Measurements from ENCODE around the gene CAVIN4. TPM values are rescaled to one million over a fixed set of nuclear protein-coding genes. Genes with fewer than 3 reads are reported as not detected.
A peak's percentile ranks its signal among the peaks of the same experiment; 100 is the strongest.

CAVIN4 gene
- total RNA-seq, 2 experiments from 2014 or later: 0.15 to 0.18 TPM

- peaks cover 20% of the 10 kb centered on the region for H3K4me1 Mint-ChIP-seq
- CTCF ChIA-PET: no interaction called here
These were observed 19.4 kb downstream of the CAVIN4 start for GRCh38 chr9:100597236-100597635.

GRCh38 chr9:100598641-100599145 lies 20.8 kb downstream of the CAVIN4 start:
- Mint-ChIP-seq H3K27me3 (peaks cover 15% of the 10 kb centered on the region), H3K27ac (no peak overlapping the region), H3K4me1 (peaks cover 20% of the 10 kb centered on the region), H3K36me3 (ENCODE audit: low read depth) (no peaks in the 10 kb centered on the region), H3K4me3 (peak overlapping the region; percentile 73), H3K9me3 (no peaks in the 10 kb centered on the region)
- ChIA-PET POLR2A (no interaction called here), CTCF (interaction anchor here (0.7 to 1.3 kb wide), 4 partner anchors 10 to 179 kb away, joined by 3 to 5 read pairs (median 3); partner anchors contain the start of gene TMEFF1)
- peak; percentile 77 for DNase-seq

More at GRCh38 chr9:100597236-100597635, 19.4 kb downstream of the CAVIN4 start:
- POLR2A ChIA-PET: no interaction called here
- Mint-ChIP-seq H3K9me3 (no peaks in the 10 kb centered on the region), H3K36me3 (ENCODE audit: low read depth) (no peaks in the 10 kb centered on the region), H3K27ac (no peak overlapping the region), H3K27me3 (peaks cover 15% of the 10 kb centered on the region), H3K4me3 (no peak overlapping the region)
- no peak for DNase-seq

- no peak for DNase-seq
- Mint-ChIP-seq H3K27ac (no peak overlapping the region), H3K27me3 (peaks cover 15% of the 10 kb centered on the region), H3K4me1 (peaks cover 19% of the 10 kb centered on the region), H3K9me3 (no peaks in the 10 kb centered on the region), H3K4me3 (no peak overlapping the region), H3K36me3 (ENCODE audit: low read depth) (no peaks in the 10 kb centered on the region)
- CTCF ChIA-PET: interaction anchor here (1.2 to 3.7 kb wide), 6 partner anchors 11 to 710 kb away, joined by 3 to 26 read pairs (median 7); partner anchors contain the start of gene CAVIN4
- POLR2A ChIA-PET: no interaction called here
These were observed 22.7 kb downstream of the CAVIN4 start for GRCh38 chr9:100600521-100601079.

- Mint-ChIP-seq H3K27me3 (peaks cover 11% of the 10 kb centered on the region), H3K4me1 (peaks cover 19% of the 10 kb centered on the region), H3K27ac (no peak overlapping the region), H3K4me3 (no peak overlapping the region), H3K9me3 (no peaks in the 10 kb centered on the region), H3K36me3 (ENCODE audit: low read depth) (no peaks in the 10 kb centered on the region)
- ChIA-PET CTCF (interaction anchor here (0.8 to 3.7 kb wide), 9 partner anchors 12 to 1254 kb away, joined by 3 to 26 read pairs (median 4); partner anchors contain the start of genes CAVIN4 and TEX10), POLR2A (no interaction called here)
- peak; percentile 56 for DNase-seq
These were observed 23.3 kb downstream of the CAVIN4 start for GRCh38 chr9:100601216-100601615.

GRCh38 chr9:100602342-100602801 lies 24.5 kb downstream of the CAVIN4 start:
- H3K9me3 Mint-ChIP-seq: no peaks in the 10 kb centered on the region
- ChIA-PET POLR2A (no interaction called here), CTCF (interaction anchor here (0.6 to 3.7 kb wide), 7 partner anchors 13 to 801 kb away, joined by 3 to 26 read pairs (median 4); partner anchors contain the start of genes CAVIN4 and TEX10)

GRCh38 chr9:100605405-100605804 lies 27.5 kb downstream of the CAVIN4 start:
- Mint-ChIP-seq H3K27ac (no peak overlapping the region), H3K27me3 (no peaks in the 10 kb centered on the region), H3K4me1 (no peaks in the 10 kb centered on the region), H3K36me3 (ENCODE audit: low read depth) (no peaks in the 10 kb centered on the region), H3K9me3 (no peaks in the 10 kb centered on the region), H3K4me3 (no peak overlapping the region)
- POLR2A ChIA-PET: no interaction called here
- DNase-seq: no peak
- CTCF ChIA-PET: no interaction called here

More at GRCh38 chr9:100602342-100602801, 24.5 kb downstream of the CAVIN4 start:
- Mint-ChIP-seq H3K4me1 (peaks cover 19% of the 10 kb centered on the region), H3K36me3 (ENCODE audit: low read depth) (no peaks in the 10 kb centered on the region), H3K4me3 (no peak overlapping the region), H3K27ac (no peak overlapping the region), H3K27me3 (peaks cover 9% of the 10 kb centered on the region)
- DNase-seq: no peak

- H3K27ac Mint-ChIP-seq: no peak overlapping the region
- ChIA-PET POLR2A (no interaction called here), CTCF (no interaction called here)
These were observed 41.3 kb downstream of the CAVIN4 start for GRCh38 chr9:100619194-100619593.

GRCh38 chr9:100619665-100620064 lies 41.8 kb downstream of the CAVIN4 start:
- no peaks in the 10 kb centered on the region for H3K36me3 Mint-ChIP-seq (ENCODE audit: low read depth)
- DNase-seq: no peak
- POLR2A ChIA-PET: no interaction called here
- CTCF ChIA-PET: no interaction called here
- H3K27ac Mint-ChIP-seq: no peak overlapping the region
- H3K9me3 Mint-ChIP-seq: peaks cover 7% of the 10 kb centered on the region
- H3K4me3 Mint-ChIP-seq: no peak overlapping the region
- no peaks in the 10 kb centered on the region for H3K4me1 Mint-ChIP-seq
- peaks cover 3% of the 10 kb centered on the region for H3K27me3 Mint-ChIP-seq

More at GRCh38 chr9:100619194-100619593, 41.3 kb downstream of the CAVIN4 start:
- DNase-seq: no peak
- no peaks in the 10 kb centered on the region for H3K36me3 Mint-ChIP-seq (ENCODE audit: low read depth)
- no peak overlapping the region for H3K4me3 Mint-ChIP-seq
- H3K9me3 Mint-ChIP-seq: peaks cover 7% of the 10 kb centered on the region
- H3K27me3 Mint-ChIP-seq: peaks cover 3% of the 10 kb centered on the region
- H3K4me1 Mint-ChIP-seq: no peaks in the 10 kb centered on the region

GRCh38 chr9:100623969-100624368 lies 46.1 kb downstream of the CAVIN4 start:
- CTCF ChIA-PET: no interaction called here

GRCh38 chr9:100626949-100627348 lies 49.1 kb downstream of the CAVIN4 start:
- Mint-ChIP-seq H3K4me3 (no peak overlapping the region), H3K9me3 (peaks cover 2% of the 10 kb centered on the region), H3K4me1 (no peaks in the 10 kb centered on the region), H3K27me3 (peaks cover 4% of the 10 kb centered on the region), H3K27ac (no peak overlapping the region), H3K36me3 (ENCODE audit: low read depth) (no peaks in the 10 kb centered on the region)
- DNase-seq: no peak
- POLR2A ChIA-PET: no interaction called here
- CTCF ChIA-PET: no interaction called here

More at GRCh38 chr9:100623969-100624368, 46.1 kb downstream of the CAVIN4 start:
- H3K27ac Mint-ChIP-seq: no peak overlapping the region
- POLR2A ChIA-PET: no interaction called here
- no peaks in the 10 kb centered on the region for H3K4me1 Mint-ChIP-seq
- H3K9me3 Mint-ChIP-seq: peaks cover 2% of the 10 kb centered on the region
- no peak for DNase-seq
- no peaks in the 10 kb centered on the region for H3K36me3 Mint-ChIP-seq (ENCODE audit: low read depth)
- H3K4me3 Mint-ChIP-seq: no peak overlapping the region
- H3K27me3 Mint-ChIP-seq: no peaks in the 10 kb centered on the region

- no peaks in the 10 kb centered on the region for H3K4me1 Mint-ChIP-seq
- H3K9me3 Mint-ChIP-seq: no peaks in the 10 kb centered on the region
- no peak overlapping the region for H3K27ac Mint-ChIP-seq
- no peak for DNase-seq
- H3K27me3 Mint-ChIP-seq: peaks cover 6% of the 10 kb centered on the region
- H3K36me3 Mint-ChIP-seq (ENCODE audit: low read depth): no peaks in the 10 kb centered on the region
- no peak overlapping the region for H3K4me3 Mint-ChIP-seq
- ChIA-PET POLR2A (no interaction called here), CTCF (no interaction called here)
These were observed 59.9 kb downstream of the CAVIN4 start for GRCh38 chr9:100637787-100638186.

Measured in activated CD4-positive, alpha-beta memory T cell treated with anti-CD3 and anti-CD28 coated beads, Interleukin-2, amount 10 ng/mL, durations not matched to agents 7 days and 5 days (primary cell).